ACHN (cell line): ENCODE measurements around the gene YIPF7.

ENCODE experiments used
- DNase-seq: peaks from one replicate; pipeline ENCODE4 v3.0.0-alpha.2; 2015
- in situ Hi-C: cut with HindIII; loops from 2 replicates; pipeline ENCODE4 v1.10.0; 2017; ENCODE audit warnings: low sequenced_read_pairs, low pct_ligation_motif_present, low pct_unique_long_range_greater_than_20kb

Gene YIPF7

DNA sequence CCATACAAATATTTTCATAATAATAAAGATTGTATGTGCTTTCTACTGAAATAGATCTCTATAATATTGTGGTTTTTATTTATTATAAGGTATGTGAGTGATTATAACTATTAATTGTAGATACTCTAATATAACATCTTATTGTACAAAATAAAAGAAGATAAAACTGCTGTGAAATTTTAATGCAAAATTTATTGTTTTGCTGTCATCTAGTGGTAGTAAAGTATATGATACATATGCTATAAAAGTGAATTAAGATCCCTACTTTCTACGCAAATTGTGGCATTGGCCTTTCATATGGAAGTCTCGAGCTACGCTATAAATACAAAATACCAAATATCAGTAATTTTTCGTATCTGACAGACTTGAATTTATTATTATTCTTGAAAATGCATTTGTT is 19.3 kb downstream of the YIPF7 start:
- no peak for DNase-seq
- in situ Hi-C loops, result no loop called here

DNA sequence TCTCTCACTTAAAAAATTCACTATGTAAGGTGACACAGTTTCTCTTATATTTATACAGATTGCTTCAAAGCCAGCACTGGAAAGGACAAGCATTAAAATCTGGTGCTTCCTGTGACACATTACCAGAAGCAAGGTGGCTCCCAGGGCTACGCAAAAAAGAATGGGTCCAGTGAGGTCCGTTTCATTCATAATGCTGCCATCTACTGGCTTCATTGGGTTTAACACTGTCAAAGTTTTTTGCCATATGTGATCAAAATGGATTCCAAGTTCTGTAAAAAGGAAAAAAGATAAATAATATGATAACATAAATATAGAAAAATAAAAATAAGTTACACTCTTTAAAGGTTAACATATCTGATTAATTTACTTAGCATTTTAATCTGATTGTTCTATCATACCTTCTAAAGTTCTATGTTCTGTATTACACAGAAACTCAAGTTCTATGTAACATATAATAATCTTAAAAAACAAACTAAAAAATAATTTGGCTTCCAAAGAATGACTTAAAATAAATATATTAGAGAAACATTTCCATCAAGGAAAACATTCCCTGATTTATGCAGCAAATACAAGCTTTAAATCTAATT is 22.1 kb downstream of the YIPF7 start:
- in situ Hi-C loops, result no loop called here
- DNase-seq, result peak; percentile 57

DNA sequence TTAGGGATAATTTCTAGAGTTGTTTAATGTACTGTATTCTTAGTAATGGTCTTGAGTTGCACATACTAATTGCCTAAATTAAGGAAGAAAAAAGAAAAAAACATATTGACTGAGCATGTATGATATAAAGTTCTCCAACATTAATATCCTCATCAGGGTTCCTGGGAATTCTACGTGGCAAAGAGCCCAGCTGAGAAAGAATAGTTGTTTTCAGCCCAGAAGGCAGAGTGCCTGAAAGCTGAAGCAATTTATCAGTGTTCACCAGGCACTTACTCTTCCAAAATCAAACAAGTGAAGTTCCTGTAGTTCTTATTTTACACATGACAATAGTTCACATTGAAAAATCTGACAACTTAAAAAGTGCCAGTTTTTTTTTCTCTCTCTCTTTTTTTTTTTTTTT is 27.7 kb downstream of the YIPF7 start:
- DNase-seq, result no peak
- in situ Hi-C loops, result no loop called here

DNA sequence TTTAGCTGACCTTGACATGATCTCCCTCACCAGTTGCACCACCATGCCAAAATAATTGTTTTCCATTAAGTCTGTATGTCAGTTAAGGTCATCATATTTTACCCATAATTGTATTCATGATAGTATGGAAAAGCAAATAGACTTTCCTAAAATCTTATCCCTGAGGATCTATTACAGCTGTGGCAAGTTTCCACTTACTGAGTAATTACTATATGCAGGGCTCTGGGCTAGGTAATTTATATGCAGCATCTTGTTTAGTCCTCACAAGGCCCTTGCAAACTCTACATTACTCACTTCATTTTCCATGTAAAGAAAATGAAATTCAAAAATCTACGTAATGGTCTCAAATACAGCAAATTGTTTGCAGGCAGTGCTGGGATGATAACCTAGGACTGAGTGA is 34.8 kb downstream of the YIPF7 start:
- in situ Hi-C loops, result no loop called here
- no peak for DNase-seq

DNA sequence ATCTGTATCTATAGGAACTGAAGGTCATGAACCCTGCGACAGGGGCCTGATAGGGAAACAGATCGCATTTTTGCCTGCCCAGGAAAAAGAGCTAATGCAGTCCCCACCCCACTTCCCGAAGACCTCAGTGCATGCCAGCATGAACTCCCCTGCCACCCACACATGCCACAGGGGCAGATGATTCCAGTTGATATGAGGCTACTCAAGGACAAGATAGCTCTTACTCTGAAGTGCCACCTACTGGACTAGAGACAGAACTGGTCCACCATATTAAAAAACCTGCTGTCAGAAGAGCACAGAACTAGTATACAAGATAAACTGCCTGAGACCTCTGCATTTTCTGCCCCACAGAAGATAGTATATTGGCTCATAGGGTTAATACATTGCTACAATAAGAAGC is 68.0 kb downstream of the YIPF7 start:
- DNase-seq, result peak; percentile 5
- in situ Hi-C loops, result no loop called here

DNA sequence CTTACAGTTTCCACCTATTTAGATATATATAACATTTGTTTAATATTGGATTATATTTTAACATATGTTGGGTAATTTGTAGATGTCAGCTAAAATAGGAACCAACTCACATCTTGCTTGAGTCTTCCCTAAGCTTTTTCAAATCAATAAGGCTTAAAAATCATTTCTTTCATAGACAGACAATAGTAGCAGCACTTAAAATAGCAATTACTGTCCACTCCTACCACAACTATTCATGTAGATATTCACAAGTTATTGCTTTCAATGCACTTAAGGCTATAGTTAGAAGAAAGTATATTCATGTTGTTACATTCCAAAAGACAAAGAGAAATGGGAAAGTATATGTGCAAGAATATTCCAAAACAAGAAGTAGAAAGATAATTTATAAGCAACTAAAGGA is 71.2 kb downstream of the YIPF7 start:
- no peak for DNase-seq
- in situ Hi-C loops, result no loop called here

DNA sequence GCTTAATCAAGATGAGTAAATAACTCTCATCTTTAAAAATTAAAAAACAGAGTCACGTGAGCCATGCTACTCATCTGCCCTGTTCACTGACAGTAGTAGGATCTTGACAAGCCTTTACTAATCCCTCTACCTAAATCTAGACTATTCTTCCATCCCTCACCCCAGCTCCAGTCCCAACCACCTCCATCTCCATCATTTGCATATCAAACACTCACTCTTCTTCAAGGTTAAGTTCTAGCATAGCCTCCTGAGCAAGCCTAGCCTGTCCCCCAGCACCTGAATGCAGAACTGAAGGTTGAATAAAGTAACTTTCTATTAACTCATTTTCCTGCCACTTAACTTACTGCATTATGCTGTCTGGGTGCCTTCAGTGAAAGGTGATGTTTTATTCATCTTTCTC is 72.5 kb downstream of the YIPF7 start:
- in situ Hi-C loops, result no loop called here
- DNase-seq, result no peak
